ENCODE measurements around the gene DERL2. TPM values are rescaled to one million over a fixed set of nuclear protein-coding genes. Genes with fewer than 3 reads are reported as not detected.
"Not testable (repeated sequence)": the region's sequence is repeated elsewhere in the genome, so short reads cannot be mapped to it uniquely, and the experiment has no call there.

The DERL2 gene
- total and polyA plus RNA-seq, 2 experiments from 2014 or later = 38.6 to 160 TPM

GRCh38 chr17:5437721-5438317, 48.2 kb downstream of the DERL2 start:
- peaks cover 50% of the 10 kb centered on the region for H3K79me2 ChIP-seq (ENCODE audit: insufficient read depth)
- peaks cover 30% of the 10 kb centered on the region; the same call in 1 of the 2 replicates for H3F3A ChIP-seq (ENCODE audit: insufficient read depth)
- H3K9me2 ChIP-seq (ENCODE audit: insufficient read depth) = no peaks in the 10 kb centered on the region
- H3K4me1 ChIP-seq (ENCODE audit: insufficient read depth) = peaks cover 10% of the 10 kb centered on the region; the same call in 1 of the 2 replicates
- H3K4me3 ChIP-seq = peak overlapping the region; percentile 89
- no peak for TF ChIP-seq EZH2 (IDR thresholded peaks at IDR 0.05; ENCODE audit: insufficient read depth, poor library complexity, severe bottlenecking)
- TF ChIP-seq EZH2phosphoT487 (IDR thresholded peaks at IDR 0.05; ENCODE audit: insufficient read depth, low read depth) = no peak
- peak; percentile 72 for DNase-seq
- H3K27ac ChIP-seq = peak overlapping the region; percentile 44
- in situ Hi-C loops (cut with MboI) = no loop called here
- peak overlapping the region; percentile 90 for H3K4me2 ChIP-seq (ENCODE audit: unreplicated experiment)
- WGBS, 2 experiments (ENCODE audit: low coverage in 1 of 2, low lambda C conversion rate in 2 of 2, missing lambda C conversion rate in 2 of 2) = 37 to 39% methylated on average over 5 of the region's 5 CpGs
- no peaks in the 10 kb centered on the region for H3K9me3 ChIP-seq (ENCODE audit: low read depth)
- no peaks in the 10 kb centered on the region for H3K27me3 ChIP-seq (replicated peaks; ENCODE audit: insufficient read depth)
- H3K36me3 ChIP-seq (ENCODE audit: low read depth) = peaks cover 33% of the 10 kb centered on the region
- no peaks in the 10 kb centered on the region for H4K20me1 ChIP-seq (ENCODE audit: insufficient read depth)
- peak overlapping the region; percentile 73 for H2AFZ ChIP-seq
- H3K9ac ChIP-seq = peak overlapping the region; percentile 83

- peaks cover 50% of the 10 kb centered on the region for H3K79me2 ChIP-seq (ENCODE audit: insufficient read depth)
- H2AFZ ChIP-seq; H3K4me2 ChIP-seq (ENCODE audit: unreplicated experiment); H3K27me3 ChIP-seq (replicated peaks; ENCODE audit: insufficient read depth); H4K20me1 ChIP-seq (ENCODE audit: insufficient read depth); H3K4me3 ChIP-seq; H3K9me2 ChIP-seq (ENCODE audit: insufficient read depth); H3K27ac ChIP-seq; H3K9me3 ChIP-seq (ENCODE audit: low read depth); in situ Hi-C loops (cut with MboI); H3K9ac ChIP-seq: not testable (repeated sequence)
- DNase-seq = peak; percentile 49
- H3F3A ChIP-seq (ENCODE audit: insufficient read depth) = peaks cover 40% of the 10 kb centered on the region; the same call in 1 of the 2 replicates
- H3K36me3 ChIP-seq (ENCODE audit: low read depth) = peaks cover 43% of the 10 kb centered on the region
- H3K4me1 ChIP-seq (ENCODE audit: insufficient read depth) = peaks cover 10% of the 10 kb centered on the region; the same call in 1 of the 2 replicates
- 87 to 91% methylated on average over 10 to 12 of the region's 12 CpGs for WGBS, 2 experiments (ENCODE audit: low coverage in 1 of 2, low lambda C conversion rate in 2 of 2, missing lambda C conversion rate in 2 of 2)
Measured at GRCh38 chr17:5435781-5436315, 50.1 kb downstream of the DERL2 start.

GRCh38 chr17:5434984-5435383, 51.0 kb downstream of the DERL2 start:
- no peak overlapping the region for H2AFZ ChIP-seq
- peaks cover 37% of the 10 kb centered on the region; the same call in 1 of the 2 replicates for H3F3A ChIP-seq (ENCODE audit: insufficient read depth)
- H3K27me3 ChIP-seq (replicated peaks; ENCODE audit: insufficient read depth) = no peaks in the 10 kb centered on the region
- no peak overlapping the region for H3K9ac ChIP-seq
- H3K9me3 ChIP-seq (ENCODE audit: low read depth) = no peaks in the 10 kb centered on the region
- H3K27ac ChIP-seq = no peak overlapping the region
- TF ChIP-seq EZH2 (IDR thresholded peaks at IDR 0.05; ENCODE audit: insufficient read depth, poor library complexity, severe bottlenecking) (no peak), EZH2phosphoT487 (IDR thresholded peaks at IDR 0.05; ENCODE audit: insufficient read depth, low read depth) (no peak)
- peaks cover 43% of the 10 kb centered on the region for H3K36me3 ChIP-seq (ENCODE audit: low read depth)
- peaks cover 50% of the 10 kb centered on the region for H3K79me2 ChIP-seq (ENCODE audit: insufficient read depth)
- 98 to 100% methylated on average over 2 of the region's 2 CpGs for WGBS, 2 experiments (ENCODE audit: low coverage in 1 of 2, low lambda C conversion rate in 2 of 2, missing lambda C conversion rate in 2 of 2)
- DNase-seq = no peak
- no peak overlapping the region for H3K4me2 ChIP-seq (ENCODE audit: unreplicated experiment)
- no peaks in the 10 kb centered on the region for H4K20me1 ChIP-seq (ENCODE audit: insufficient read depth)
- no peak overlapping the region for H3K4me3 ChIP-seq
- in situ Hi-C loops (cut with MboI) = no loop called here
- peaks cover 10% of the 10 kb centered on the region; the same call in 1 of the 2 replicates for H3K4me1 ChIP-seq (ENCODE audit: insufficient read depth)
- H3K9me2 ChIP-seq (ENCODE audit: insufficient read depth) = no peaks in the 10 kb centered on the region

GRCh38 chr17:5431949-5432556, 53.9 kb downstream of the DERL2 start:
- DNase-seq = no peak
- Histone ChIP-seq H3K27me3 (replicated peaks; ENCODE audit: insufficient read depth) (no peaks in the 10 kb centered on the region), H3K79me2 (ENCODE audit: insufficient read depth) (peaks cover 33% of the 10 kb centered on the region), H3K9me3 (ENCODE audit: low read depth) (no peaks in the 10 kb centered on the region), H3K4me2 (ENCODE audit: unreplicated experiment) (no peak overlapping the region), H4K20me1 (ENCODE audit: insufficient read depth) (no peaks in the 10 kb centered on the region), H3K27ac (no peak overlapping the region), H3K4me1 (ENCODE audit: insufficient read depth) (peaks cover 4% of the 10 kb centered on the region; the same call in 1 of the 2 replicates), H2AFZ (no peak overlapping the region), H3K9ac (no peak overlapping the region), H3F3A (ENCODE audit: insufficient read depth) (peaks cover 27% of the 10 kb centered on the region; the same call in 1 of the 2 replicates), H3K36me3 (ENCODE audit: low read depth) (peaks cover 43% of the 10 kb centered on the region), H3K4me3 (no peak overlapping the region), H3K9me2 (ENCODE audit: insufficient read depth) (no peaks in the 10 kb centered on the region)
- in situ Hi-C loops (cut with MboI) = no loop called here
- 49 to 50% methylated on average over 3 of the region's 3 CpGs for WGBS, 2 experiments (ENCODE audit: low coverage in 1 of 2, low lambda C conversion rate in 2 of 2, missing lambda C conversion rate in 2 of 2)
- TF ChIP-seq EZH2 (IDR thresholded peaks at IDR 0.05; ENCODE audit: insufficient read depth, poor library complexity, severe bottlenecking) (no peak), EZH2phosphoT487 (IDR thresholded peaks at IDR 0.05; ENCODE audit: insufficient read depth, low read depth) (no peak)

GRCh38 chr17:5431234-5431633, 54.7 kb downstream of the DERL2 start:
- DNase-seq; H3K4me3 ChIP-seq; H3K9me3 ChIP-seq (ENCODE audit: low read depth); in situ Hi-C loops (cut with MboI); H4K20me1 ChIP-seq (ENCODE audit: insufficient read depth); H3K9ac ChIP-seq; H3K9me2 ChIP-seq (ENCODE audit: insufficient read depth); H2AFZ ChIP-seq; H3K27me3 ChIP-seq (replicated peaks; ENCODE audit: insufficient read depth); H3K27ac ChIP-seq; H3K4me1 ChIP-seq (ENCODE audit: insufficient read depth); H3K4me2 ChIP-seq (ENCODE audit: unreplicated experiment): not testable (repeated sequence)
- peaks cover 24% of the 10 kb centered on the region for H3K79me2 ChIP-seq (ENCODE audit: insufficient read depth)
- WGBS, 2 experiments (ENCODE audit: low coverage in 1 of 2, low lambda C conversion rate in 2 of 2, missing lambda C conversion rate in 2 of 2) = 91 to 94% methylated on average over 5 of the region's 5 CpGs
- peaks cover 27% of the 10 kb centered on the region; the same call in 1 of the 2 replicates for H3F3A ChIP-seq (ENCODE audit: insufficient read depth)
- H3K36me3 ChIP-seq (ENCODE audit: low read depth) = peaks cover 37% of the 10 kb centered on the region
